Lower lobe of right lung (tissue), 2 donors: ENCODE measurements around the gene CDR2L. TPM values are rescaled to one million over a fixed set of nuclear protein-coding genes. Genes with fewer than 3 reads are reported as not detected.

Experiments used
- ATAC-seq, 2 donors: fragments of 200-7000 bp; cut with Tn5 transposase; one replicate each; pipeline ENCODE4 v1.9.1; 2020 to 2022; ENCODE audit warnings: mild to moderate bottlenecking in 2 of 2, moderate library complexity in 2 of 2
- DNase-seq: peaks from one replicate; pipeline ENCODE4 v3.0.0-alpha.2; 2020
- H3K27ac ChIP-seq: fragments of 200-600 bp; one replicate; pipeline ENCODE4 v1.8.0; 2022
- H3K27me3 ChIP-seq: fragments of 200-600 bp; one replicate; pipeline ENCODE4 v1.8.0; 2022; ENCODE audit warnings: low read depth
- H3K36me3 ChIP-seq: fragments of 200-600 bp; one replicate; pipeline ENCODE4 v1.8.0; 2022; ENCODE audit warnings: mild to moderate bottlenecking
- H3K4me1 ChIP-seq: fragments of 200-600 bp; one replicate; pipeline ENCODE4 v1.8.0; 2022
- H3K4me3 ChIP-seq: fragments of 200-600 bp; one replicate; pipeline ENCODE4 v1.8.0; 2022; ENCODE audit warnings: mild to moderate bottlenecking
- H3K9me3 ChIP-seq: fragments of 200-600 bp; one replicate; pipeline ENCODE4 v1.8.0; 2022
- intact Hi-C: fragments of 100-400 bp; cut with DNase I; formaldehyde crosslinking; loops from one replicate; pipeline ENCODE4 v1.11.0; 2022
- total RNA-seq: library from RNA; stranded (reverse); fragmentation: NEBNext Ultra II Directional; extraction: Animal tissue kit (Norgen Biotek cat#: 25700); gene quantifications from one replicate; pipeline ENCODE4 v1.2.1, GENCODE V29; 2021
- TF ChIP-seq, protein P1 (sequence below): fragments of 200-600 bp; IDR thresholded peaks from one replicate; pipeline ENCODE4 v1.8.0; 2022; ENCODE audit warnings: antibody characterized with exemption, mild to moderate bottlenecking
- donor health status: DM: no; HTN: yes; CAD: no; lungs with severe emphysema.

The CDR2L gene
- total RNA-seq, 1 donor from 2014 or later = 12.6 TPM

DNA sequence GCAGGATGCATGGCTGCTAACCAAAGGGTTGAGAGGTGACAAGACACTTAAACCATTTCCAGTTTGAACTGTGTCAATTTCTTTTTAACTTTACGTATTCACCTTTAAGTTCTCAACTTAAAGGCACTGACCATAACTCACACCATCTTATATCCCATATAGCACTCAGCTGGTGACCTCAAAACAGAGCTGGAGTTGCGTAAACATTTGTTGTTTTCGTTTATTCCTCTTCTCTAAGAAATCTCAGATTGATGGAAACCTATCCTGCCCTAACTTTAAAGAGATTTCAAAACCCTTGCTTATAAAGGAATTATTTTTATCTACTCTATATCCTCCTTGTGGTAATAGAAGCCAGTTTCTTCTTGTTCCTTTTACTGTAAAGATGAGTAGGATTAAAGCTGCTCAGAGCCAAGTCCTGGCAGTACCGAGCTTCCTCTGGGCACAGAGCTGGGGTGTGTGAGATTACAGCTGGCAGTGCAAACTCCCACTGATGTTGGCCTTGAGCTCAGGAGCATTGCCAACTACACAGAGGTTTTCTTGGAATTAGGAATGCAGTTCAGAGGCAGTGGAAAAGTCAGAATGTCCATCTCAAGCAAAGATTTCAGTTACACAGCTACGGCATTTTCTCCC lies 60.9 kb downstream of the CDR2L start:
- intact Hi-C loops = no loop called here
- ATAC-seq (no peak), DNase-seq (no peak)
- H3K4me1 ChIP-seq = peaks cover 23% of the 10 kb centered on the region
- peak overlapping the region; percentile 98 for H3K27ac ChIP-seq
- peak overlapping the region; percentile 84 for H3K4me3 ChIP-seq
- no peaks in the 10 kb centered on the region for H3K9me3 ChIP-seq
- TF ChIP-seq, protein P1, sequence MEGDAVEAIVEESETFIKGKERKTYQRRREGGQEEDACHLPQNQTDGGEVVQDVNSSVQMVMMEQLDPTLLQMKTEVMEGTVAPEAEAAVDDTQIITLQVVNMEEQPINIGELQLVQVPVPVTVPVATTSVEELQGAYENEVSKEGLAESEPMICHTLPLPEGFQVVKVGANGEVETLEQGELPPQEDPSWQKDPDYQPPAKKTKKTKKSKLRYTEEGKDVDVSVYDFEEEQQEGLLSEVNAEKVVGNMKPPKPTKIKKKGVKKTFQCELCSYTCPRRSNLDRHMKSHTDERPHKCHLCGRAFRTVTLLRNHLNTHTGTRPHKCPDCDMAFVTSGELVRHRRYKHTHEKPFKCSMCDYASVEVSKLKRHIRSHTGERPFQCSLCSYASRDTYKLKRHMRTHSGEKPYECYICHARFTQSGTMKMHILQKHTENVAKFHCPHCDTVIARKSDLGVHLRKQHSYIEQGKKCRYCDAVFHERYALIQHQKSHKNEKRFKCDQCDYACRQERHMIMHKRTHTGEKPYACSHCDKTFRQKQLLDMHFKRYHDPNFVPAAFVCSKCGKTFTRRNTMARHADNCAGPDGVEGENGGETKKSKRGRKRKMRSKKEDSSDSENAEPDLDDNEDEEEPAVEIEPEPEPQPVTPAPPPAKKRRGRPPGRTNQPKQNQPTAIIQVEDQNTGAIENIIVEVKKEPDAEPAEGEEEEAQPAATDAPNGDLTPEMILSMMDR = no peak
- no peaks in the 10 kb centered on the region for H3K27me3 ChIP-seq
- peaks cover 39% of the 10 kb centered on the region for H3K36me3 ChIP-seq

DNA sequence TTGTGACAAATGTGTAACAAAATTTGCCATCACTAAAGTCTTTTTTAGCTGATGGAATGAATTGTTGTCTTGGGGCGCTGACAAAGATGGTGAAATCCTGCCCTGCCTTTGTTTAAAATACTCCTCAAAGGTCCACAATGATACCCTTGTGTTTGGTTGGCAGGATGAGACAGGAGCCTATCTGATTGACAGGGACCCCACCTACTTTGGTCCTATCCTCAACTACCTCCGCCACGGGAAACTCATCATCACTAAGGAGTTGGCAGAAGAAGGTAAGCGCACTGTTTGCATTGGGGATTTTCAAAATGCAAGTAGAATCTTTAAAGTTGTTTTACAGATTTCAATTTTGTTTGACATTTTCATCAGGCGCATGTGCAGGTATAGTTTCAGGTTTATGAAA lies 61.6 kb downstream of the CDR2L start:
- H3K9me3 ChIP-seq = no peaks in the 10 kb centered on the region
- no peaks in the 10 kb centered on the region for H3K27me3 ChIP-seq
- H3K27ac ChIP-seq = no peak overlapping the region
- TF ChIP-seq, protein P1 = no peak
- ATAC-seq (no peak), DNase-seq (no peak)
- intact Hi-C loops = no loop called here
- no peak overlapping the region for H3K4me3 ChIP-seq
- peaks cover 46% of the 10 kb centered on the region for H3K36me3 ChIP-seq
- H3K4me1 ChIP-seq = peaks cover 23% of the 10 kb centered on the region

DNA sequence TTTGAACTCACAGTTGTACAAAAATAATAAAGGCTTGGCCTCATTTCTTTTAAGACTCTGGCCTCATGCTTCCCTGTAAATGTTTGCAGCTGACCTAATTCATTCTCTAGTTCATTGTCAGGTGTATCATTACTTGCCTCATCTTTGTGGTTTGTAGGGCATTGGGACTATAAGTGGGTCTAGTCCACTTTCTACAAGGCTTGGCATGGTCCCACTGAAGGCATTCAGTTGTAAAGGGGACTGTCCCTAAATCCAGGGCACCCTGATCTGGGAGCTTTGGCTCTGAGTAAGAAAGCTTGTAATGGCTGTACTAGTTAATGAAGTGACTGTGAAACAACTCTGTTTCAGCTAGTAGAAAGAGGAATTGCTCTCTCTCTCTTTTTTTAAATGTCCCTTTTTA lies 62.3 kb downstream of the CDR2L start:
- H3K4me1 ChIP-seq = peaks cover 23% of the 10 kb centered on the region
- DNase-seq (no peak), ATAC-seq (no peak)
- H3K27me3 ChIP-seq = no peaks in the 10 kb centered on the region
- TF ChIP-seq, protein P1 = no peak
- no peaks in the 10 kb centered on the region for H3K9me3 ChIP-seq
- H3K36me3 ChIP-seq = peaks cover 53% of the 10 kb centered on the region
- intact Hi-C loops = no loop called here
- H3K27ac ChIP-seq = no peak overlapping the region
- no peak overlapping the region for H3K4me3 ChIP-seq

DNA sequence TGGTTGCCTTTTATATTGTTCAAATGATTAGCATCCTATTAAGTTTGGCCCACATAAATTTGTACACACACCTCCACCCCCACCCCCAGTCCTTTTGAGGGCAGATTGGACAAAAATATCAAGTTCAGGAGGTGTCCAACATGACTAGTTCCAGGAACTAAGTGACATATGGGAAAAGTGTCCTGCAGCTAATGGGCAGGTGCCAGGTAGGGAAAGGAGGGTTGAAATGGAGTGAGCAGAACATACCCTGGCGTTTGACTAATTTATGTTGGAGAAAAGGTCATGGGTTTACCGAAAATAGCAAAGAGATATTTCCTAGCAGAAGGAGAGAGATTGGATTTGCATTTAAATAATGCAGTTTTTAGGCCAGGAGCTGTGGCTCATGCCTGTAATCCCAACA lies 64.5 kb downstream of the CDR2L start:
- DNase-seq = no peak

More for the DNA sequence above, 64.5 kb downstream of the CDR2L start:
- Histone ChIP-seq H3K4me1 (peaks cover 15% of the 10 kb centered on the region), H3K27me3 (no peaks in the 10 kb centered on the region), H3K9me3 (no peaks in the 10 kb centered on the region), H3K4me3 (no peak overlapping the region), H3K27ac (no peak overlapping the region), H3K36me3 (peaks cover 72% of the 10 kb centered on the region)
- intact Hi-C loops = no loop called here
- TF ChIP-seq, protein P1 = no peak
- ATAC-seq = no peak

Other genes with a start within 250 kb of the CDR2L start
- 35.7 TPM for gene NHERF1, start 239.0 kb upstream of the CDR2L start, total RNA-seq
- gene NAT9, start 211.3 kb upstream of the CDR2L start, total RNA-seq = 48.6 TPM
- 0.83 TPM for gene GRIN2C, start 127.7 kb upstream of the CDR2L start, total RNA-seq
- 12.6 TPM for gene FDXR, start 114.6 kb upstream of the CDR2L start, total RNA-seq
- gene FADS6, start 94.0 kb upstream of the CDR2L start, total RNA-seq = not detected
- 0.21 TPM for gene USH1G, start 64.4 kb upstream of the CDR2L start, total RNA-seq
- not detected for gene OTOP2, start 63.4 kb upstream of the CDR2L start, total RNA-seq
- gene OTOP3, start 51.7 kb upstream of the CDR2L start, total RNA-seq = not detected
- 28.6 TPM for gene HID1, start 14.9 kb upstream of the CDR2L start, total RNA-seq
- 22.4 TPM for gene MRPL58, start 25.0 kb downstream of the CDR2L start, total RNA-seq
- gene ATP5PD, start 59.3 kb downstream of the CDR2L start, total RNA-seq = 171 TPM
- 22.9 TPM for gene KCTD2, start 59.6 kb downstream of the CDR2L start, total RNA-seq
- gene SLC16A5, start 100.3 kb downstream of the CDR2L start, total RNA-seq = 32.3 TPM
- gene ARMC7, start 122.3 kb downstream of the CDR2L start, total RNA-seq = 16.7 TPM
- gene NT5C, start 144.1 kb downstream of the CDR2L start, total RNA-seq = 34.9 TPM
- 61.1 TPM for gene JPT1, start 166.9 kb downstream of the CDR2L start, total RNA-seq
- 351 TPM for gene SUMO2, start 195.3 kb downstream of the CDR2L start, total RNA-seq
- gene NUP85, start 218.0 kb downstream of the CDR2L start, total RNA-seq = 66.8 TPM